Activated CD8-positive, alpha-beta memory T cell treated with anti-CD3 and anti-CD28 coated beads, Interleukin-2, amount 50 U/mL, for 24 hours (primary cell): ENCODE data around the gene COPZ1.
"Not testable (repeated sequence)": the region's sequence is repeated elsewhere in the genome, so short reads cannot be mapped to it uniquely, and the experiment has no call there.

Experiments
- DNase-seq: peaks from one replicate; pipeline ENCODE4 v3.0.0-alpha.2; 2020; ENCODE audit errors: extremely low read depth

COPZ1 gene, protein sequence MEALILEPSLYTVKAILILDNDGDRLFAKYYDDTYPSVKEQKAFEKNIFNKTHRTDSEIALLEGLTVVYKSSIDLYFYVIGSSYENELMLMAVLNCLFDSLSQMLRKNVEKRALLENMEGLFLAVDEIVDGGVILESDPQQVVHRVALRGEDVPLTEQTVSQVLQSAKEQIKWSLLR

GRCh38 chr12:54324617-54325441 is at the start of gene COPZ1:
Gene COPZ1, plus strand, starts transcription at chr12:54325131. Its CDS starts 33 bp downstream, at chr12:54325164.
- peak; percentile 92 for DNase-seq

- no peak for DNase-seq
Measured at GRCh38 chr12:54276368-54276767, 48.6 kb upstream of the COPZ1 start.

DNA sequence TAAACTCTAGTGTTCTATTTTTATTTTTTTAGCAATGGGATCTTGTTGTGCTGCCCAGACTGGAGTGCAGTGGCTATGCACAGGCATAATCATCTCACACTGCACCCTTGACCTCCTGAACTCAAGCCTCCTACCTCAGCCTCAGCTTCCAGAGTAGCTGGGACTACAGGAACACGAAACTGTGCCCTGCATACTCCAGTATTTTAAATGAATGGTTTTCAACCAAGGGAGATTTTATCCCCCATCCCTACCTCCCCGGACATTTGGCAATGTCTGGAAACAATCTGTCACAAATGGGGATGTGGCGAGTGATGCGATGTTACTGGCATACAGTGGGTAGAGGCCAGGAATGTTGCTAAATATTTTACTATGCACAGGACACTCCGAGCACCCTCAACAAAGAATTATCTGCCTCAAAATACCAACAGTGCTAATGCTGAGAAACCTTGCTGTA is 47.1 kb upstream of the COPZ1 start:
- no peak for DNase-seq

GRCh38 chr12:54279227-54279631 is 45.7 kb upstream of the COPZ1 start:
- no peak for DNase-seq

GRCh38 chr12:54279632-54280467 is 45.1 kb upstream of the COPZ1 start, which contains the start of gene CBX5:
Gene CBX5, minus strand, starts transcription at chr12:54280122. Its CDS starts 22,472 bp downstream, at chr12:54257650.
- peak; percentile 99 for DNase-seq

DNA sequence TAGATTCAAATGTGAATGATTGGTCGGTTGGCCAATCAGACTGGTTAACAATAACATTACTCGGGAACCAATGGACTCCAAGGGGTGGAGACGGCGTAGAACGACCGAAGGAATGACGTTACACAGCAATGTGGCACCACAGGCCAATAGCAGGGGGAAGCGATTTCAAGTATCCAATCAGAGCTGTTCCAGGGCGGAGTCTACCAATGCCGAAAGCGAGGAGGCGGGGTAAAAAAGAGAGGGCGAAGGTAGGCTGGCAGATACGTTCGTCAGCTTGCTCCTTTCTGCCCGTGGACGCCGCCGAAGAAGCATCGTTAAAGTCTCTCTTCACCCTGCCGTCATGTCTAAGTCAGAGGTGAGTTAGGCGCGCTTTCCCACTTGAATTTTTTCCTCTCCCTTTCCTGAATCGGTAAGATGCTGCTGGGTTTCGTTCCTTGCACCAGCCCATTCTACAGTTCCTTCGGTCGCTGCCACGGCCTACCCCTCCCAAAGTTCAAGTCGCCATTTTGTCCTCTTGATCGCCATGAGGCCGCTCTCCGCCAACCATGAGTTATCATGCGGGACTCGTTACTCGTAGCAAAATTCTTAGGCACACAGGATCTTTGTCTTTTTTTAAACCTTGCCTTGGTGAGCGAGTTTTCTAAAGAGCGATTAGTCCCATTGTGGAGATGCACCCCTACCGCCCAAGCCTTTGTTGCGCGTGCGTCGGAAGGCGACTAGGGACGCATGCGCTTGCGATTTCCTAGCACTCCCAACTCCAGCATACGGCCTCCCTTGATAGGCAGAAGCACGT is 44.3 kb upstream of the COPZ1 start, which contains the start of gene HNRNPA1:
TSS of gene HNRNPA1 (plus strand) at position 259 of the 793 bp plus-strand sequence. CDS start at position 341, 82 bp downstream.
- peak; percentile 93 for DNase-seq

GRCh38 chr12:54281261-54281638 is 43.7 kb upstream of the COPZ1 start:
- DNase-seq, result not testable (repeated sequence)

DNA sequence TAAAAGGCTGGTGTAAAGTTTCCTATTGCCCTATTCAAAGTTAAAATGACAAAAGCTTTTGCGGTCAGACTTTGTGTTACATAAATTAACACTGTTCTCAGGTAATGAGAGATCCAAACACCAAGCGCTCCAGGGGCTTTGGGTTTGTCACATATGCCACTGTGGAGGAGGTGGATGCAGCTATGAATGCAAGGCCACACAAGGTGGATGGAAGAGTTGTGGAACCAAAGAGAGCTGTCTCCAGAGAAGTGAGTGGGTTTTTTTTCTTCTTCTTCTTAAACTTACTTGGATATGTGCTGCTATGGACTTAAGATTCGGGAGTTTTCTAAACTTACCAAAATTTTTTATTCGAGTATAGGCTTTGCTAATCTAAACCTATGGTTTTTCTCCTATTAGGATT is 43.2 kb upstream of the COPZ1 start:
- not testable (repeated sequence) for DNase-seq

GRCh38 chr12:54282949-54283593 is 41.9 kb upstream of the COPZ1 start:
- no peak for DNase-seq

- not testable (repeated sequence) for DNase-seq
Measured at GRCh38 chr12:54284070-54284780, 40.7 kb upstream of the COPZ1 start.

DNA sequence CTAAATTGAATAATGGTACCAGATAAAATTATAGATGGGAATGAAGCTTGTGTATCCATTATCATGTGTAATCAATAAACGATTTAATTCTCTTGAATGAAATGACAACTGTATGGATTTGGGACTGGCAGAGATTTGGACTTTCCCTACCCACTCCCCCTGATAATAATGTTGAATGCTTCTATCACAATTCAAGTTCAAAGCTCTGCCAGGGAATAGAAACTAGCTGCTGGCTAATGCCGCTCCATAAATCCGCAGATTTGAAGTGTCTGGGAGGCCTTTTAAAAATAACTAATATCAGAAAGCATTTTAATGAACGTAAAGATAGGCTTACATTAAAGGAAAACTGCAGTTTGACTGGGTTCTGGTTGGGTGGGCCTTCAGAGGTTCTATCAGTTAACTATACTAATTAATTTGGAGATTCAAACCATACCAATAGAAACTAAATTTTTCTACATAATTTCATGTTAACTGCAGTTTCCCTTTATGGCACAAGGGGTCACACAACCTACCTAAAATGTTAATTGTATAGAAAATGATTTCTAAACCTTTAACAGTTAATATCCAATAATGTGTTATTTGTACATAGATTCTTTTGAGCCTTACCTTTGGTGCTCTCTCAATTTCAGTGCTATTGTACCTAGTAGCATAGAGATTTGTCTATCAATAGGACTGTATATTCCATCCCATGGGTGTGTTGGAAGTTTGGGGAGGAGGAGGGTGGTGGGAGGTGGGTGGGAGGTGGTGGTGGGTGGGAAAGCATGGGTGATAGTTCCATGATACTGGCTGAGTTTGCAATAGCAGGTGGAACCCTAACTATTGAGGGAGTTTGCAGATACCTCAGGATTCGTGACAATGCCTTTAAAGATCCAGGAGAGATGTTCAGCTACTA is 39.5 kb upstream of the COPZ1 start:
- DNase-seq, result no peak

GRCh38 chr12:54286042-54287030 is 38.6 kb upstream of the COPZ1 start:
- no peak for DNase-seq

DNA sequence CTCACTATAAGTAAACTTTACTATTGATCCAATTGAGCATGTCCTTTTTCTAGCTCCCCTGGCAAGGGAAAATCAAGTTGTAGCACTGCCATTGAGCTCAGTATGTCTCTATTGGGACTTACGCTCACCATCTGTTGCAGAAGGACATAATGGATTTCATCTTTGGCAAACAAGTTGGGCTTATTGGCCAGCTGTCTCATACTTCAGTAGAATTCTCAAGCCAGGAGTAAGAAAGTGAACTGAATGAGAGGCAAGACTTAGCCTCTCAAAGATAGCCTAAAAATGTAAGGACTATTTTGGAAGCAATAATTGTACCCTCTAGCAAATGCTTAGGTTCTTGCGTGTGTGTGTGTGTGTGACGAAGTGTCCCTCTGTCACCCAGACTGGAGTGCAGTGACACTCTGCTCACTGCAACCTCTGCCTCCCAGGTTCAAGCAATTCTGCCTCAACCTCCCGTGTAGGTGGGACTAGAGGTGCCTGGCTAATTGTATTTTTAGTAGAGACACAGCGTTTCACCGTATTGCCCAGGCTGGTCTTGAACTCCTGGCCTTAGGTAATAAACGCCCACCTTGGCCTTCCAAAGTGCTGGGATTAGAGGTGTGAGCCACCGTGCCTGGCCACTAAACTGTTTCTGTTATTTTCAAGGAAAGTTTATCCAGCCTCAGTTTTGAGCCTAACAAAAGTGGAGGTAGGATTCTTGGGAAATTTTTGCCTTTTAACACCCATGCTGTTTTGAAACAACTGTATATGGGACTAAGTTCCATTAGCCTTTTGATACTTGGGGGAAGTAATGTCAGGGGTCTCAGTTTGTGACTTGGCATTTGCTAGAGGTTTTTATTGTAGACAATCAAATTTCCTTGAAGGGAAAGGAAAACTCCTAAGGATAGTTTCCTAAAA is 37.4 kb upstream of the COPZ1 start:
- no peak for DNase-seq

- no peak for DNase-seq
Measured at GRCh38 chr12:54292083-54292930, 32.6 kb upstream of the COPZ1 start.

DNA sequence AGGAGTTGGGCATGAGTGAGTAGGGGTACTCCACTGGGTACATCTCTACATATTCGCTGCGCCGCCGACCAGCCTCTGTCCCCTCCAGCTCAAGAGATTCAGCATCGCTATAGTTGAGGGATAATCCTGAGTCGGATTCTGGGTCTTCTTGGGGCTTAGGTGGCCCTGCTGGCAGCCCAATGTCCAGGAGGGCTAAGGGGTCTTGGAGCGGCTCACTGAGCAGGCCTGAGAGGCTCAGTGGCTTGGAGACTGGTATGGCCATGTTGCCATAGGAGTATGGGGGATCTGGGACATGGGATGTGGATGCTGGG is 32.0 kb upstream of the COPZ1 start:
- DNase-seq, result no peak
